ENCODE results near the gene PSMA6.
"Not testable (repeated sequence)": the region's sequence is repeated elsewhere in the genome, so short reads cannot be mapped to it uniquely, and the experiment has no call there.

The PSMA6 gene

GRCh38 chr14:35292051-35292769, at the start of gene PSMA6:
Gene PSMA6 (plus strand): TSS chr14:35292382. CDS start chr14:35292477, 95 bp downstream.
- no peaks in the 10 kb centered on the region; the same call in 1 of the 2 replicates for H3K4me1 ChIP-seq (ENCODE audit: insufficient read depth, low read length)
- H3K9me3 ChIP-seq (ENCODE audit: control insufficient read depth, insufficient read depth, low read length), result no peaks in the 10 kb centered on the region
- H3K9ac ChIP-seq (ENCODE audit: low read depth, low read length), result peak within 1 kb of the TSS; percentile 94
- H3K36me3 ChIP-seq (ENCODE audit: insufficient read depth, low read length), result no peaks in the 10 kb centered on the region

- Histone ChIP-seq H3K4me1 (ENCODE audit: insufficient read depth, low read length) (no peaks in the 10 kb centered on the region), H3K9me3 (ENCODE audit: control insufficient read depth, insufficient read depth, low read length) (no peaks in the 10 kb centered on the region), H3K9ac (ENCODE audit: low read depth, low read length) (no peak overlapping the region), H3K36me3 (ENCODE audit: insufficient read depth, low read length) (no peaks in the 10 kb centered on the region)
Observed at GRCh38 chr14:35242599-35243311, 49.4 kb upstream of the PSMA6 start.

GRCh38 chr14:35243956-35244355, 48.2 kb upstream of the PSMA6 start:
- Histone ChIP-seq H3K9me3 (ENCODE audit: control insufficient read depth, insufficient read depth, low read length) (no peaks in the 10 kb centered on the region), H3K36me3 (ENCODE audit: insufficient read depth, low read length) (no peaks in the 10 kb centered on the region), H3K9ac (ENCODE audit: low read depth, low read length) (no peak overlapping the region), H3K4me1 (ENCODE audit: insufficient read depth, low read length) (no peaks in the 10 kb centered on the region)

GRCh38 chr14:35244542-35244941, 47.6 kb upstream of the PSMA6 start:
- Histone ChIP-seq H3K9me3 (ENCODE audit: control insufficient read depth, insufficient read depth, low read length) (no peaks in the 10 kb centered on the region), H3K36me3 (ENCODE audit: insufficient read depth, low read length) (no peaks in the 10 kb centered on the region), H3K9ac (ENCODE audit: low read depth, low read length) (no peak overlapping the region), H3K4me1 (ENCODE audit: insufficient read depth, low read length) (no peaks in the 10 kb centered on the region)

- no peaks in the 10 kb centered on the region for H3K9me3 ChIP-seq (ENCODE audit: control insufficient read depth, insufficient read depth, low read length)
- no peaks in the 10 kb centered on the region for H3K36me3 ChIP-seq (ENCODE audit: insufficient read depth, low read length)
- no peaks in the 10 kb centered on the region for H3K4me1 ChIP-seq (ENCODE audit: insufficient read depth, low read length)
- no peak overlapping the region for H3K9ac ChIP-seq (ENCODE audit: low read depth, low read length)
Observed at GRCh38 chr14:35245051-35245450, 47.1 kb upstream of the PSMA6 start.

- H3K36me3 ChIP-seq (ENCODE audit: insufficient read depth, low read length), result no peaks in the 10 kb centered on the region
- no peaks in the 10 kb centered on the region for H3K9me3 ChIP-seq (ENCODE audit: control insufficient read depth, insufficient read depth, low read length)
- H3K4me1 ChIP-seq (ENCODE audit: insufficient read depth, low read length), result no peaks in the 10 kb centered on the region
- no peak overlapping the region for H3K9ac ChIP-seq (ENCODE audit: low read depth, low read length)
Observed at GRCh38 chr14:35247777-35248475, 44.3 kb upstream of the PSMA6 start.

- no peak overlapping the region for H3K9ac ChIP-seq (ENCODE audit: low read depth, low read length)
- no peaks in the 10 kb centered on the region for H3K36me3 ChIP-seq (ENCODE audit: insufficient read depth, low read length)
- H3K9me3 ChIP-seq (ENCODE audit: control insufficient read depth, insufficient read depth, low read length), result no peaks in the 10 kb centered on the region
- no peaks in the 10 kb centered on the region for H3K4me1 ChIP-seq (ENCODE audit: insufficient read depth, low read length)
Observed at GRCh38 chr14:35248476-35248788, 43.8 kb upstream of the PSMA6 start.

GRCh38 chr14:35250319-35250718, 41.9 kb upstream of the PSMA6 start:
- no peaks in the 10 kb centered on the region for H3K36me3 ChIP-seq (ENCODE audit: insufficient read depth, low read length)

GRCh38 chr14:35252451-35252868, 39.7 kb upstream of the PSMA6 start:
- Histone ChIP-seq H3K4me1 (ENCODE audit: insufficient read depth, low read length) (no peaks in the 10 kb centered on the region), H3K9me3 (ENCODE audit: control insufficient read depth, insufficient read depth, low read length) (no peaks in the 10 kb centered on the region), H3K36me3 (ENCODE audit: insufficient read depth, low read length) (no peaks in the 10 kb centered on the region), H3K9ac (ENCODE audit: low read depth, low read length) (no peak overlapping the region)

More at GRCh38 chr14:35250319-35250718, 41.9 kb upstream of the PSMA6 start:
- Histone ChIP-seq H3K4me1 (ENCODE audit: insufficient read depth, low read length) (no peaks in the 10 kb centered on the region), H3K9me3 (ENCODE audit: control insufficient read depth, insufficient read depth, low read length) (no peaks in the 10 kb centered on the region), H3K9ac (ENCODE audit: low read depth, low read length) (no peak overlapping the region)

- H3K9me3 ChIP-seq (ENCODE audit: control insufficient read depth, insufficient read depth, low read length); H3K4me1 ChIP-seq (ENCODE audit: insufficient read depth, low read length); H3K36me3 ChIP-seq (ENCODE audit: insufficient read depth, low read length); H3K9ac ChIP-seq (ENCODE audit: low read depth, low read length): not testable (repeated sequence)
Observed at GRCh38 chr14:35253056-35253455, 39.1 kb upstream of the PSMA6 start.

- H3K4me1 ChIP-seq (ENCODE audit: insufficient read depth, low read length); H3K9me3 ChIP-seq (ENCODE audit: control insufficient read depth, insufficient read depth, low read length); H3K9ac ChIP-seq (ENCODE audit: low read depth, low read length); H3K36me3 ChIP-seq (ENCODE audit: insufficient read depth, low read length): not testable (repeated sequence)
Observed at GRCh38 chr14:35254034-35254622, 38.1 kb upstream of the PSMA6 start.

GRCh38 chr14:35254736-35255135, 37.4 kb upstream of the PSMA6 start:
- no peaks in the 10 kb centered on the region; the same call in 1 of the 2 replicates for H3K36me3 ChIP-seq (ENCODE audit: insufficient read depth, low read length)
- H3K9ac ChIP-seq (ENCODE audit: low read depth, low read length), result no peak overlapping the region
- no peaks in the 10 kb centered on the region for H3K4me1 ChIP-seq (ENCODE audit: insufficient read depth, low read length)
- H3K9me3 ChIP-seq (ENCODE audit: control insufficient read depth, insufficient read depth, low read length), result no peaks in the 10 kb centered on the region

- no peaks in the 10 kb centered on the region; the same call in 1 of the 2 replicates for H3K36me3 ChIP-seq (ENCODE audit: insufficient read depth, low read length)
- no peaks in the 10 kb centered on the region for H3K4me1 ChIP-seq (ENCODE audit: insufficient read depth, low read length)
- H3K9me3 ChIP-seq (ENCODE audit: control insufficient read depth, insufficient read depth, low read length), result no peaks in the 10 kb centered on the region; the same call in 1 of the 2 replicates
- no peak overlapping the region for H3K9ac ChIP-seq (ENCODE audit: low read depth, low read length)
Observed at GRCh38 chr14:35255711-35256110, 36.5 kb upstream of the PSMA6 start.

- Histone ChIP-seq H3K9ac (ENCODE audit: low read depth, low read length) (no peak overlapping the region), H3K36me3 (ENCODE audit: insufficient read depth, low read length) (no peaks in the 10 kb centered on the region; the same call in 1 of the 2 replicates), H3K4me1 (ENCODE audit: insufficient read depth, low read length) (no peaks in the 10 kb centered on the region), H3K9me3 (ENCODE audit: control insufficient read depth, insufficient read depth, low read length) (no peaks in the 10 kb centered on the region; the same call in 1 of the 2 replicates)
Observed at GRCh38 chr14:35257809-35258208, 34.4 kb upstream of the PSMA6 start.

All from ES-I3 (cell line).